ENCODE results near the gene GPRC5C.

The GPRC5C gene

DNA sequence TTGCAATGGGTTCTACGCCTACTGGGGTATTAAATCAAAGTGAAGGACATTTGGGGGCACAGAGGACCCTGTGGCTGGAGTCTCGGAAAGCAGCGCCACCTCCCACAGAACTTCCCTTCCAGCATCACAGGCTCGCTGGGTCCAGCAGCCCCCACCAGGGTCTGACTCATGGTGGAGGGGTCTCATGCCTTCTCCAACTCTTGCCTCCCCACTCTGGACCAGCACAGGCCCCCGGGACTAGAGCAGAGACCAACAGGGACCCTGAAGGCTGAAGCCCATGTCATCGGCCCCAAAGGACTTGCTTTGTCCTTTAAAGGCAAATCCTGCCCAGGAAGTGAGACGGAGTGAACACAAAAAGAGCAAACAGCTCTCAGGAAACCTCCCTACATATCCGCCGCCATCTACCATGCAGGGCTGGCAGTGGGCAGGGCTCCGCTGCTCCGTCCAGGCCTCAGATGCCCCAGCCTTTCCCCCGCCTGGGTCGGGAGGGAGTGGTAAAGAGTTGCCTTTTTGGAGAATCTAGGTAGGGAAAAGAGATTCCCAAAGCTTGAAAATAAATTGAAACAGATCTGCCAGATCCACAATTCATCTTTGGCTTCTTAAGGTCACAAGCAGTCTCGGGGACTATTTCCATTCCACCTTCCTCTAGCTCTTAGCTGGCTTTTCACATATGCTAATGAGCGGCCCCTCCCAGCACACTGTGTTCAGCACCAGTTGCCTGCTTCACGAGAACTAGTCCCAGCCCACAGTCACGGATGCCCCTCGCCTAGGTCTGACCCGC lies 2.1 kb upstream of the GPRC5C start:
- TF ChIP-seq NFIC (IDR thresholded peaks at IDR 0.05) (no peak), TCF12 (IDR thresholded peaks at IDR 0.05; ENCODE audit: low read depth) (no peak), ZBTB7A (IDR thresholded peaks at IDR 0.05; ENCODE audit: low read depth) (no peak), RAD21 (IDR thresholded peaks at IDR 0.05; ENCODE audit: low read depth) (no peak), TAF1 (IDR thresholded peaks at IDR 0.05; ENCODE audit: low read depth) (no peak), EP300 (IDR thresholded peaks at IDR 0.05; ENCODE audit: borderline replicate concordance) (no peak), TEAD4 (IDR thresholded peaks at IDR 0.05) (no peak), YY1 (IDR thresholded peaks at IDR 0.05; ENCODE audit: low read depth) (no peak), CEBPB (IDR thresholded peaks at IDR 0.05) (no peak), CREB1 (IDR thresholded peaks at IDR 0.05; ENCODE audit: low read depth) (no peak)
- TF ChIP-seq, protein P1, sequence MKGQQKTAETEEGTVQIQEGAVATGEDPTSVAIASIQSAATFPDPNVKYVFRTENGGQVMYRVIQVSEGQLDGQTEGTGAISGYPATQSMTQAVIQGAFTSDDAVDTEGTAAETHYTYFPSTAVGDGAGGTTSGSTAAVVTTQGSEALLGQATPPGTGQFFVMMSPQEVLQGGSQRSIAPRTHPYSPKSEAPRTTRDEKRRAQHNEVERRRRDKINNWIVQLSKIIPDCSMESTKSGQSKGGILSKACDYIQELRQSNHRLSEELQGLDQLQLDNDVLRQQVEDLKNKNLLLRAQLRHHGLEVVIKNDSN (IDR thresholded peaks at IDR 0.05): no peak
- TF ChIP-seq, protein P2, sequence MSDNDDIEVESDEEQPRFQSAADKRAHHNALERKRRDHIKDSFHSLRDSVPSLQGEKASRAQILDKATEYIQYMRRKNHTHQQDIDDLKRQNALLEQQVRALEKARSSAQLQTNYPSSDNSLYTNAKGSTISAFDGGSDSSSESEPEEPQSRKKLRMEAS (IDR thresholded peaks at IDR 0.05): no peak
- TF ChIP-seq, protein P3, sequence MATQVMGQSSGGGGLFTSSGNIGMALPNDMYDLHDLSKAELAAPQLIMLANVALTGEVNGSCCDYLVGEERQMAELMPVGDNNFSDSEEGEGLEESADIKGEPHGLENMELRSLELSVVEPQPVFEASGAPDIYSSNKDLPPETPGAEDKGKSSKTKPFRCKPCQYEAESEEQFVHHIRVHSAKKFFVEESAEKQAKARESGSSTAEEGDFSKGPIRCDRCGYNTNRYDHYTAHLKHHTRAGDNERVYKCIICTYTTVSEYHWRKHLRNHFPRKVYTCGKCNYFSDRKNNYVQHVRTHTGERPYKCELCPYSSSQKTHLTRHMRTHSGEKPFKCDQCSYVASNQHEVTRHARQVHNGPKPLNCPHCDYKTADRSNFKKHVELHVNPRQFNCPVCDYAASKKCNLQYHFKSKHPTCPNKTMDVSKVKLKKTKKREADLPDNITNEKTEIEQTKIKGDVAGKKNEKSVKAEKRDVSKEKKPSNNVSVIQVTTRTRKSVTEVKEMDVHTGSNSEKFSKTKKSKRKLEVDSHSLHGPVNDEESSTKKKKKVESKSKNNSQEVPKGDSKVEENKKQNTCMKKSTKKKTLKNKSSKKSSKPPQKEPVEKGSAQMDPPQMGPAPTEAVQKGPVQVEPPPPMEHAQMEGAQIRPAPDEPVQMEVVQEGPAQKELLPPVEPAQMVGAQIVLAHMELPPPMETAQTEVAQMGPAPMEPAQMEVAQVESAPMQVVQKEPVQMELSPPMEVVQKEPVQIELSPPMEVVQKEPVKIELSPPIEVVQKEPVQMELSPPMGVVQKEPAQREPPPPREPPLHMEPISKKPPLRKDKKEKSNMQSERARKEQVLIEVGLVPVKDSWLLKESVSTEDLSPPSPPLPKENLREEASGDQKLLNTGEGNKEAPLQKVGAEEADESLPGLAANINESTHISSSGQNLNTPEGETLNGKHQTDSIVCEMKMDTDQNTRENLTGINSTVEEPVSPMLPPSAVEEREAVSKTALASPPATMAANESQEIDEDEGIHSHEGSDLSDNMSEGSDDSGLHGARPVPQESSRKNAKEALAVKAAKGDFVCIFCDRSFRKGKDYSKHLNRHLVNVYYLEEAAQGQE (IDR thresholded peaks at IDR 0.05; ENCODE audit: low read depth): no peak

DNA sequence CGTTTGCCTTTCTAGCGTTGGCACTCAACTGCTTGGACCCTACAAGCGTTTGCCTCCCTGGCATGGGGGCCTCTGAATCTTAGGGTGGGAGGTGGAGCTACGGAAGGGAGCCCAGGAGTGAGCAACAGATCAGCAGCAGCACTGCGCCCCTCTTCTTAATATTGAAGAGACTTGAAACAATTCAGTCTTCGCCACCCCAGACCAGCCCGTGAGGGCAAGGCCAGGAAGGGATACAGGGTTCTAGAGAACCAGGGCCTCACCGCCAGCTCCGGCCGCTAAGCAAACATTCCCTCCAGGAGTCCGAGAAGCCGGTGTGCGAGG lies 1.5 kb upstream of the GPRC5C start:
- TF ChIP-seq YY1 (IDR thresholded peaks at IDR 0.05; ENCODE audit: low read depth): no peak
- TF ChIP-seq, protein P2 (IDR thresholded peaks at IDR 0.05): peak; percentile 55; the same call in 1 of the 2 replicates

DNA sequence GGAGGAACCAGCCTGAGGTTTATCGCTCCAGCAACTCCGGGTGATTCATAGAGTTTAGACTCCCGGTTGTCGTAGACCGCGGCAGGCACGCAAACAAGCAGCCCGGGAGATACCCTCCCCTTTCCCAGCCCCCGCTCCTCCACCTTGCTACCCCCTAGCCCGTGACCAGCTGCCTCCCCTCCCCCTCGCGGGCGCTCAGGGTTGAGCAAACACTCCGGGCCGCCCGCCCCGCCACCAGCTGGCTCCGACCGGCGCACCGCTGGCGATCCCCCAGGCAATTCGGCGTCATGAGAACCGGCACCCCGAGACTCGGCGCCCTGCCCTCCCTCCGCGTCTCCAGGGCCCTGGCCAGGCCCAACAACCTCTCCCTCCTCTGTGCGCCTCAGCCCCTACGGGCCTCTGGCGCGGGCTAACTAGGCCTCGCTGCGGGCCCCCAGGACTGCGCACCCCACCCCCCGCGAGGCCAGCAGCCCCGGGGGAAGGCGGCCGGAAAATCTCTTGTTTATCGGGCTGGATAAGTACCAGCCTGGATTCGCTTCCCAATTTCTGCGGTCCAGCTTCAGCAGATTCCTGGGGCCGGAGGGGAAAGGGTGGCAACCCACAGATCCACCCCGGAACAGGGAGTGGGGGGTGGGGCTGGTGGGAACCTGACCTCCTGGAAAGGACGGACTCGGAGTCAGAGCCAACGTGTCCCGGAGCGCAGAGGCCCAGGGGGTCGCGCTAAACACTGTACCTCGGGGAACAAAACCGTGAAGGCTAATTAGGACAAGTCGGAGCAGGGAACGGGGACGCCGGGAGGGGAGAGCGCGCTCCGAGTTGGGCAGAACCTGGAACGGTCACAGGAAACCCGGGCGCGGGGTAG lies 951 bp upstream of the GPRC5C start:
- TF ChIP-seq EP300 (IDR thresholded peaks at IDR 0.05; ENCODE audit: borderline replicate concordance): peak; percentile 35; the same call in 1 of the 2 replicates
- no peak; the same call in 1 of the 2 replicates for TF ChIP-seq TEAD4 (IDR thresholded peaks at IDR 0.05)
- peak; percentile 58 for TF ChIP-seq TCF12 (IDR thresholded peaks at IDR 0.05; ENCODE audit: low read depth)

DNA sequence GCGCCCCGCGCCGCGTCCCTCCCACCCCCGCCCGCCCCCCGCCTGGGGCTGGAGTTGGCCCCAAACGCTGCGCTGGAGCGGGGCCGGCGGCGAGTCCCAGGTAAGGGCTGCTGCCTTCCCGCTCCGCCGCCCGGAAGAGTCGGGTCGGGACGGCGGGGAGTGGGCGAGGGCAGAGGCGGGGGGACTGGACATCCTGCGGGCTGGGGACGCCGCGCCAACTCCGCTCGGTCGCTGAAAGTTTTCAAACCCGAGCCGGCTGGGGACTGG lies 469 bp downstream of the GPRC5C start:
- TF ChIP-seq NFIC (IDR thresholded peaks at IDR 0.05) (no peak), EGR1 (IDR thresholded peaks at IDR 0.05) (no peak), RAD21 (IDR thresholded peaks at IDR 0.05; ENCODE audit: low read depth) (no peak), YY1 (IDR thresholded peaks at IDR 0.05; ENCODE audit: low read depth) (no peak), CREB1 (IDR thresholded peaks at IDR 0.05; ENCODE audit: low read depth) (no peak), TAF1 (IDR thresholded peaks at IDR 0.05; ENCODE audit: low read depth) (no peak), EP300 (IDR thresholded peaks at IDR 0.05; ENCODE audit: borderline replicate concordance) (no peak), FOXM1 (IDR thresholded peaks at IDR 0.05; ENCODE audit: borderline replicate concordance, low read depth) (no peak)
- TF ChIP-seq, protein P2 (IDR thresholded peaks at IDR 0.05): no peak
- TF ChIP-seq, protein P1 (IDR thresholded peaks at IDR 0.05): no peak

DNA sequence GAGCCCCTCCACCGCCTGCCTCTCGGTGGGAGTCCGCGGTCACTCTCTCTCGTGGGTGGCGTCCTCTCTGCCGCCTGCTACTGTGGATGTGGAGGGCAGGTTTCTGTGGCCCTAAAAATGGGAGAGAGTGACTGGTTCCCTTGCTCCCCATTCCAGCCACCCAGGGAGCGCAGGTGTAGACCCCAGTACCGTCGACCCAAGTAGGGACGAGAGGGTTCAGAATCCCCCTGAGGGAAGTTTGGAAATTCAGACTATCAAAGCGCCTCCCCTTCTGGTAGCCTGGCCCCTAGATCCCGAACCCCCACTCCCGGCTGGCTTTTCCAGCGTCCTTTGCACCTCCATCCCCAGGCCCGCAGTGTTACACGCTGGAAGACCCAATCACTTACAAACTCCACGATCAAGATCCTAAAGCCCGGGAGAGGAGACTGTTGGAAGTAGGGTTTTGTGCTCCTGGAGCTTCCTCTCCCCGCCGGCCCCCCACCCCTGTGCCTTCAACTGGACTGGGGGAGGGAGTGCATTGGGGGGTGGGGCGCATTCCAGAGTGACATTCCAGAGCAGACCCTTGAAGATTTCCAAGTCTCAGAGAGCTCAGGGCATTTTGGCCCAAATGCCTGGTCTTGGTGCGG lies 991 bp downstream of the GPRC5C start:
- TF ChIP-seq TCF12 (IDR thresholded peaks at IDR 0.05; ENCODE audit: low read depth) (no peak), CREB1 (IDR thresholded peaks at IDR 0.05; ENCODE audit: low read depth) (no peak), EP300 (IDR thresholded peaks at IDR 0.05; ENCODE audit: borderline replicate concordance) (no peak), TEAD4 (IDR thresholded peaks at IDR 0.05) (no peak), YY1 (IDR thresholded peaks at IDR 0.05; ENCODE audit: low read depth) (no peak), ZBTB7A (IDR thresholded peaks at IDR 0.05; ENCODE audit: low read depth) (no peak), EGR1 (IDR thresholded peaks at IDR 0.05) (no peak), TAF1 (IDR thresholded peaks at IDR 0.05; ENCODE audit: low read depth) (no peak), RAD21 (IDR thresholded peaks at IDR 0.05; ENCODE audit: low read depth) (no peak), FOXM1 (IDR thresholded peaks at IDR 0.05; ENCODE audit: borderline replicate concordance, low read depth) (no peak), NFIC (IDR thresholded peaks at IDR 0.05) (no peak), CEBPB (IDR thresholded peaks at IDR 0.05) (no peak)
- TF ChIP-seq, protein P3 (IDR thresholded peaks at IDR 0.05; ENCODE audit: low read depth): no peak
- TF ChIP-seq, protein P1 (IDR thresholded peaks at IDR 0.05): no peak
- TF ChIP-seq, protein P2 (IDR thresholded peaks at IDR 0.05): no peak

Data from Ishikawa (cell line).